Bronchial epithelial cell (primary cell): Measurements from ENCODE around the gene CPB2. TPM values are rescaled to one million over a fixed set of nuclear protein-coding genes. Genes with fewer than 3 reads are reported as not detected.

Source experiments
- DNase-seq: peaks from one replicate; pipeline ENCODE4 v3.0.0-alpha.2; 2010; ENCODE audit warnings: low read depth
- FAIRE-seq: peaks from 2 replicates; lab custom pipeline; 2011; peaks lifted over from hg19 to GRCh38; lab: Jason Lieb, UNC
- H3K27me3 ChIP-seq: 2 replicates; pipeline ENCODE4 v1.5.1; 2011; ENCODE audit warnings: low read length; ENCODE audit not compliant: control insufficient read depth, insufficient read depth
- H3K36me3 ChIP-seq: 2 replicates; pipeline ENCODE4 v1.5.1; 2011; ENCODE audit warnings: low read length; ENCODE audit not compliant: control insufficient read depth, insufficient read depth
- H3K4me3 ChIP-seq: 2 replicates; pipeline ENCODE4 v1.5.1; 2011; ENCODE audit warnings: mild to moderate bottlenecking, low read depth, low read length, control low read depth
- total RNA-seq: library from RNA; depleted of rRNA; stranded (reverse); fragments of >200 nt; gene quantifications from 2 replicates; pipeline ENCODE4 v1.2.1, GENCODE V29; 2014
- TF ChIP-seq, protein P1 (sequence below): IDR thresholded peaks from 2 replicates; pipeline ENCODE4 v1.5.1; 2011; ENCODE audit warnings: mild to moderate bottlenecking, moderate library complexity, low read length, control low read depth, inconsistent platforms; ENCODE audit not compliant: insufficient read depth, severe bottlenecking

The CPB2 gene
- total RNA-seq, 1 donor from 2014 or later, result not detected

- DNase-seq (no peak), FAIRE-seq (no peak)
- H3K36me3 ChIP-seq, result peaks cover 9% of the 10 kb centered on the region
- no peaks in the 10 kb centered on the region for H3K27me3 ChIP-seq
- TF ChIP-seq, protein P1, sequence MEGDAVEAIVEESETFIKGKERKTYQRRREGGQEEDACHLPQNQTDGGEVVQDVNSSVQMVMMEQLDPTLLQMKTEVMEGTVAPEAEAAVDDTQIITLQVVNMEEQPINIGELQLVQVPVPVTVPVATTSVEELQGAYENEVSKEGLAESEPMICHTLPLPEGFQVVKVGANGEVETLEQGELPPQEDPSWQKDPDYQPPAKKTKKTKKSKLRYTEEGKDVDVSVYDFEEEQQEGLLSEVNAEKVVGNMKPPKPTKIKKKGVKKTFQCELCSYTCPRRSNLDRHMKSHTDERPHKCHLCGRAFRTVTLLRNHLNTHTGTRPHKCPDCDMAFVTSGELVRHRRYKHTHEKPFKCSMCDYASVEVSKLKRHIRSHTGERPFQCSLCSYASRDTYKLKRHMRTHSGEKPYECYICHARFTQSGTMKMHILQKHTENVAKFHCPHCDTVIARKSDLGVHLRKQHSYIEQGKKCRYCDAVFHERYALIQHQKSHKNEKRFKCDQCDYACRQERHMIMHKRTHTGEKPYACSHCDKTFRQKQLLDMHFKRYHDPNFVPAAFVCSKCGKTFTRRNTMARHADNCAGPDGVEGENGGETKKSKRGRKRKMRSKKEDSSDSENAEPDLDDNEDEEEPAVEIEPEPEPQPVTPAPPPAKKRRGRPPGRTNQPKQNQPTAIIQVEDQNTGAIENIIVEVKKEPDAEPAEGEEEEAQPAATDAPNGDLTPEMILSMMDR, result no peak
- no peak overlapping the region for H3K4me3 ChIP-seq
Observed at GRCh38 chr13:46004491-46004890, 100.3 kb downstream of the CPB2 start.

Other genes with a start within 250 kb of the CPB2 start
- gene ZC3H13, start 52.3 kb downstream of the CPB2 start, total RNA-seq, result 10.5 and 15.5 TPM in 2 replicates
- gene LCP1, start 77.1 kb upstream of the CPB2 start, total RNA-seq, result 0.26 and 0.53 TPM in 2 replicates
- not detected in 2 replicates for gene LRRC63, start 106.9 kb upstream of the CPB2 start, total RNA-seq